Measurements from ENCODE around the gene DAND5. TPM values are rescaled to one million over a fixed set of nuclear protein-coding genes. Genes with fewer than 3 reads are reported as not detected.

DAND5 gene
- total and polyA plus RNA-seq, 2 of the 13 experiments (the other 11 are each of a cell fraction or from before 2014, with no cell fraction given), result 0.04 TPM; not detected in 1

DNA sequence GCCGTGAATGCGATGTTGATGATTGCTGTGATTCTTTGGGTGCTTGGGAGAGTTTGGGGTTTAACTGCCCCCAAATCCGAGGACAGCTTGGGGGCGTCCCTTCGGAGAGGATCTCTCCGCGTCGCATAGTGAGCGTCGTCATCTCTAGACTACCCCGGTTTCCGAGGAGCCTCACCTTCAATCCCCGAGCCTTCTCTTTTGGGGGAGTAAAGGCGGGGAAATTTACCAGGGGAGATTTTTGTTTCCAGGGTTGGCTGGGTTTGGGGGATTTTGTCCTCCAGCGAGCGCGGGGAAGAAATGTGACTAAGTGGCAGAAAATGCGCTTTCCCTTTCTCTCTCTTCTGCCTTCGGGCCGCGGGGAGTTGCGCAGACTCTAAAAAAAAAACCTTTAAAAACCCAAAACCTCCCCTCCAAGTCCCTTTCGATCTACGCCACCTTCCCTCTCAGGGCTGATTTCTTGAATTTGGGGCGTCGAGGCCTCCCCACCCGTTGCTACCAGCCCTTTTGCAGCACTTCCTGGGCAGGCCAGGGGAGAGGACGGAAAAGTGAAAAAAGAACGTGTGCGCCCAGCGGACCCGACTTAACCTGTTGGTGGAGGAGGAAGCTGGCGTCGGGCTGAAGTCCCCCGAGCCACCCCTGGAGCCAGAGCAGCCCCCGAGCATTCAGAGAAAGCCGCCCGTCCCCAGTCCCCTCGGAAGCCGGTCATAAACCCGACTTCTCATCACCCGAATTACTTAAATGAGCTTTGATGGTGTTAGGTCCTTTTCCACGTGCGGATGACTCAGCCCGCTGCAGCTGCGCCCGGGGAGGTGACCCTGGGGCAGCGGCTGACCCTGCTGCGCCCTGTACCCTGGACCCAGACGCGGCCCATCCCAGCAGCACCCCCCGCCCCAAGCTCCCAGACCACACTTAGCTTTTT lies 43.6 kb downstream of the DAND5 start (continued):
- TF ChIP-seq PAXIP1 (CRISPR knock-in tag; conservative IDR thresholded peaks at IDR 0.05) (peak; percentile 85), SP140L (CRISPR knock-in tag; IDR thresholded peaks at IDR 0.05; ENCODE audit: borderline replicate concordance) (no peak), ZNF546 (CRISPR knock-in tag; conservative IDR thresholded peaks at IDR 0.05) (no peak), ZXDC (CRISPR knock-in tag; IDR thresholded peaks at IDR 0.05) (no peak), IRF2 (CRISPR knock-in tag; IDR thresholded peaks at IDR 0.05) (peak; percentile 58; the same call in 1 of the 2 replicates), RXRB (CRISPR knock-in tag; IDR thresholded peaks at IDR 0.05; ENCODE audit: borderline replicate concordance) (peak; percentile 88), BRCA1 (CRISPR knock-in tag; IDR thresholded peaks at IDR 0.05) (no peak), HMGXB3 (CRISPR knock-in tag; IDR thresholded peaks at IDR 0.05; ENCODE audit: borderline replicate concordance) (no peak), JDP2 (CRISPR knock-in tag; IDR thresholded peaks at IDR 0.05; ENCODE audit: borderline replicate concordance) (no peak), NCOR1 (IDR thresholded peaks at IDR 0.05; ENCODE audit: borderline replicate concordance, low read length) (0 out of 2 replicates have a peak, but pooled peaks have one; percentile 81), NFKB2 (CRISPR knock-in tag; IDR thresholded peaks at IDR 0.05; ENCODE audit: borderline replicate concordance) (no peak; the same call in 1 of the 2 replicates), ZHX1 (CRISPR knock-in tag; IDR thresholded peaks at IDR 0.05; ENCODE audit: low read depth) (no peak), NFE2L1 (CRISPR knock-in tag; IDR thresholded peaks at IDR 0.05; ENCODE audit: borderline replicate concordance) (no peak)

All from HepG2 (cell line).